Activated naive CD4-positive, alpha-beta T cell treated with anti-CD3 and anti-CD28 coated beads, Interleukin-2, amount 50 U/mL, for 24 hours (primary cell): ENCODE measurements around the gene MAP3K15.

ENCODE experiments used
- H3K27ac Mint-ChIP-seq: one replicate; pipeline ENCODE4 v1.8.0; 2021; ENCODE audit warnings: mild to moderate bottlenecking, mixed read lengths
- H3K27me3 Mint-ChIP-seq: one replicate; pipeline ENCODE4 v1.8.0; 2021; ENCODE audit warnings: mixed read lengths
- H3K36me3 Mint-ChIP-seq: one replicate; pipeline ENCODE4 v1.8.0; 2021; ENCODE audit warnings: mixed read lengths
- H3K4me1 Mint-ChIP-seq: one replicate; pipeline ENCODE4 v1.8.0; 2021; ENCODE audit warnings: mixed read lengths
- H3K4me3 Mint-ChIP-seq: one replicate; pipeline ENCODE4 v1.8.0; 2021; ENCODE audit warnings: mild to moderate bottlenecking, mixed read lengths
- H3K9me3 Mint-ChIP-seq: one replicate; pipeline ENCODE4 v1.8.0; 2021; ENCODE audit warnings: mixed read lengths

MAP3K15 gene

GRCh38 chrX:19349264-19349663, 166.0 kb downstream of the MAP3K15 start:
- H3K27me3 Mint-ChIP-seq = no peaks in the 10 kb centered on the region
- no peak overlapping the region for H3K27ac Mint-ChIP-seq
- H3K4me3 Mint-ChIP-seq = no peak overlapping the region
- H3K4me1 Mint-ChIP-seq = peaks cover 23% of the 10 kb centered on the region
- no peaks in the 10 kb centered on the region for H3K36me3 Mint-ChIP-seq
- no peaks in the 10 kb centered on the region for H3K9me3 Mint-ChIP-seq

GRCh38 chrX:19347916-19348315, 167.4 kb downstream of the MAP3K15 start:
- no peaks in the 10 kb centered on the region for H3K36me3 Mint-ChIP-seq
- H3K4me3 Mint-ChIP-seq = no peak overlapping the region
- H3K27ac Mint-ChIP-seq = no peak overlapping the region
- H3K9me3 Mint-ChIP-seq = no peaks in the 10 kb centered on the region
- H3K27me3 Mint-ChIP-seq = no peaks in the 10 kb centered on the region
- H3K4me1 Mint-ChIP-seq = peaks cover 27% of the 10 kb centered on the region

- H3K9me3 Mint-ChIP-seq = no peaks in the 10 kb centered on the region
- peaks cover 20% of the 10 kb centered on the region for H3K4me1 Mint-ChIP-seq
- peaks cover 1% of the 10 kb centered on the region for H3K27me3 Mint-ChIP-seq
- H3K4me3 Mint-ChIP-seq = peak overlapping the region; percentile 91
- no peak overlapping the region for H3K27ac Mint-ChIP-seq
- no peaks in the 10 kb centered on the region for H3K36me3 Mint-ChIP-seq
Measured at GRCh38 chrX:19344661-19345060, 170.6 kb downstream of the MAP3K15 start.

GRCh38 chrX:19343535-19344408, 171.5 kb downstream of the MAP3K15 start, which contains the start of gene PDHA1:
Gene PDHA1, plus strand, starts transcription at chrX:19343927. Its CDS starts 111 bp downstream, at chrX:19344038.
- Mint-ChIP-seq H3K4me3 (peak within 1 kb of the TSS; percentile 91), H3K27ac (peak within 1 kb of the TSS; percentile 84), H3K36me3 (no peaks in the 10 kb centered on the region), H3K4me1 (peaks cover 19% of the 10 kb centered on the region), H3K9me3 (no peaks in the 10 kb centered on the region), H3K27me3 (peaks cover 1% of the 10 kb centered on the region)

GRCh38 chrX:19343085-19343534, 172.2 kb downstream of the MAP3K15 start:
- Mint-ChIP-seq H3K9me3 (no peaks in the 10 kb centered on the region), H3K27me3 (peaks cover 1% of the 10 kb centered on the region), H3K27ac (no peak overlapping the region), H3K4me1 (peaks cover 19% of the 10 kb centered on the region), H3K36me3 (no peaks in the 10 kb centered on the region), H3K4me3 (peak overlapping the region; percentile 91)

- H3K4me3 Mint-ChIP-seq = no peak overlapping the region
Measured at GRCh38 chrX:19342331-19342906, 172.9 kb downstream of the MAP3K15 start.

GRCh38 chrX:19334945-19335626, 180.2 kb downstream of the MAP3K15 start:
- no peaks in the 10 kb centered on the region for H3K9me3 Mint-ChIP-seq
- no peaks in the 10 kb centered on the region for H3K4me1 Mint-ChIP-seq
- no peaks in the 10 kb centered on the region for H3K36me3 Mint-ChIP-seq
- no peaks in the 10 kb centered on the region for H3K27me3 Mint-ChIP-seq
- H3K27ac Mint-ChIP-seq = no peak overlapping the region
- no peak overlapping the region for H3K4me3 Mint-ChIP-seq

More at GRCh38 chrX:19342331-19342906, 172.9 kb downstream of the MAP3K15 start:
- H3K27me3 Mint-ChIP-seq = peaks cover 1% of the 10 kb centered on the region
- H3K27ac Mint-ChIP-seq = no peak overlapping the region
- H3K36me3 Mint-ChIP-seq = no peaks in the 10 kb centered on the region
- H3K4me1 Mint-ChIP-seq = peaks cover 12% of the 10 kb centered on the region
- no peaks in the 10 kb centered on the region for H3K9me3 Mint-ChIP-seq

GRCh38 chrX:19332983-19333382, 182.3 kb downstream of the MAP3K15 start:
- Mint-ChIP-seq H3K27me3 (no peaks in the 10 kb centered on the region), H3K36me3 (no peaks in the 10 kb centered on the region), H3K27ac (no peak overlapping the region), H3K9me3 (no peaks in the 10 kb centered on the region), H3K4me3 (no peak overlapping the region), H3K4me1 (no peaks in the 10 kb centered on the region)

GRCh38 chrX:19331831-19332230, 183.5 kb downstream of the MAP3K15 start:
- Mint-ChIP-seq H3K4me3 (no peak overlapping the region), H3K9me3 (no peaks in the 10 kb centered on the region), H3K27me3 (peaks cover 1% of the 10 kb centered on the region), H3K27ac (peak overlapping the region; percentile 23), H3K4me1 (no peaks in the 10 kb centered on the region), H3K36me3 (no peaks in the 10 kb centered on the region)

- no peaks in the 10 kb centered on the region for H3K4me1 Mint-ChIP-seq
- H3K36me3 Mint-ChIP-seq = no peaks in the 10 kb centered on the region
- peaks cover 1% of the 10 kb centered on the region for H3K27me3 Mint-ChIP-seq
- H3K4me3 Mint-ChIP-seq = no peak overlapping the region
- no peaks in the 10 kb centered on the region for H3K9me3 Mint-ChIP-seq
- no peak overlapping the region for H3K27ac Mint-ChIP-seq
Measured at GRCh38 chrX:19326567-19326966, 188.7 kb downstream of the MAP3K15 start.
